BE2C (cell line): ENCODE data around the gene NXT1.
"Not testable (repeated sequence)": the region's sequence is repeated elsewhere in the genome, so short reads cannot be mapped to it uniquely, and the experiment has no call there.

Experiments
- DNase-seq: peaks from one replicate; pipeline ENCODE4 v3.0.0-alpha.2; 2020
- H3K27me3 ChIP-seq: fragments of 250-450 bp; sonication (Bioruptor Pico); 2 replicates; pipeline ENCODE4 v1.5.1; 2020; ENCODE audit warnings: mild to moderate bottlenecking
- H3K36me3 ChIP-seq: fragments of 250-450 bp; sonication (Bioruptor Pico); 2 replicates; pipeline ENCODE4 v1.5.1; 2020; ENCODE audit warnings: mild to moderate bottlenecking
- H3K4me1 ChIP-seq: fragments of 250-450 bp; sonication (Bioruptor Pico); 2 replicates; pipeline ENCODE4 v1.5.1; 2020
- H3K4me3 ChIP-seq: 2 replicates; pipeline ENCODE4 v1.5.1; 2011; ENCODE audit warnings: low read depth, low read length
- H3K9me3 ChIP-seq: fragments of 250-450 bp; sonication (Bioruptor Pico); 2 replicates; pipeline ENCODE4 v1.5.1; 2020
- TF ChIP-seq, protein P1 (sequence below): IDR thresholded peaks from 2 replicates; pipeline ENCODE4 v1.5.1; 2012; ENCODE audit warnings: mild to moderate bottlenecking, low read depth, low read length

Gene NXT1

DNA sequence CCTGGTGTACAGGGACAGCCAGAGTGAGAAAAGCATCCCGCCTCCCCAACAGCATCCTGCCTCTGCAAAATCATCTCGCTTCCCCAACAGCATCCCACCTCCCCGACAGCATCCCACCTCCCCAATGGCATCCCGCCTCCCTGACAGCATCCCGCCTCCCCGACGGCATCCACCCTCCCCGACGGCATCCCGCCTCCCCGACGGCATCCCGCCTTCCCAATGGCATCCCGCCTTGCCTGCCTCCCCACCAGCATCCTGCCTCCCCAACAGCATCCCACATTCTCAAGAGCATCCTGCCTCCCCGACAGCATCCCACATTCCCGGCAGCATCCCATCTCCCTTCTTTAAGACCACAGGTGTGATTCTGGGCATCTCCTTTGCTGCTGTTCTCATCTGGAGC, 46.0 kb upstream of the NXT1 start:
- no peaks in the 10 kb centered on the region for H3K9me3 ChIP-seq
- H3K27me3 ChIP-seq: no peaks in the 10 kb centered on the region; the same call in 1 of the 2 replicates
- TF ChIP-seq, protein P1, sequence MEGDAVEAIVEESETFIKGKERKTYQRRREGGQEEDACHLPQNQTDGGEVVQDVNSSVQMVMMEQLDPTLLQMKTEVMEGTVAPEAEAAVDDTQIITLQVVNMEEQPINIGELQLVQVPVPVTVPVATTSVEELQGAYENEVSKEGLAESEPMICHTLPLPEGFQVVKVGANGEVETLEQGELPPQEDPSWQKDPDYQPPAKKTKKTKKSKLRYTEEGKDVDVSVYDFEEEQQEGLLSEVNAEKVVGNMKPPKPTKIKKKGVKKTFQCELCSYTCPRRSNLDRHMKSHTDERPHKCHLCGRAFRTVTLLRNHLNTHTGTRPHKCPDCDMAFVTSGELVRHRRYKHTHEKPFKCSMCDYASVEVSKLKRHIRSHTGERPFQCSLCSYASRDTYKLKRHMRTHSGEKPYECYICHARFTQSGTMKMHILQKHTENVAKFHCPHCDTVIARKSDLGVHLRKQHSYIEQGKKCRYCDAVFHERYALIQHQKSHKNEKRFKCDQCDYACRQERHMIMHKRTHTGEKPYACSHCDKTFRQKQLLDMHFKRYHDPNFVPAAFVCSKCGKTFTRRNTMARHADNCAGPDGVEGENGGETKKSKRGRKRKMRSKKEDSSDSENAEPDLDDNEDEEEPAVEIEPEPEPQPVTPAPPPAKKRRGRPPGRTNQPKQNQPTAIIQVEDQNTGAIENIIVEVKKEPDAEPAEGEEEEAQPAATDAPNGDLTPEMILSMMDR: no peak
- H3K4me1 ChIP-seq: no peaks in the 10 kb centered on the region
- no peak overlapping the region for H3K4me3 ChIP-seq
- DNase-seq: no peak
- H3K36me3 ChIP-seq: no peaks in the 10 kb centered on the region

DNA sequence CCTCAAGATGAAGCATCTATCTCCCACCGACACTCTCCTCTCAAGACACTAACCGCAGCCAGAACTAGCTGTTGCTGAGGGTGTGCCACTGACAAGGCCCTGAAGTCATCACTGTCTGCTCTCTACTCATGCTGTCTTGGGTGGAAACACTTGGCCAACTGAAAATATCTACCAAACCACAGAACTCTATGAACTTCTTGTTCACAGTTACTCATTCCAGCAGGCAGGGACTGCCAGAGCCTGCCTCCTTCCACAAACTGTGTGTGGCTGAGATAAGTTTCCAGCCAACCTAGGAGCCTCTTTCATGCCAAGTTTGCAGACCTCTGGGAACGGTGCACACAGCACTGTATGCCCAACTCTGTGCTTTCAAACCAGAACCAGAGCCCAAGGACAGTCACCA, 45.5 kb upstream of the NXT1 start:
- Histone ChIP-seq H3K9me3 (no peaks in the 10 kb centered on the region), H3K36me3 (no peaks in the 10 kb centered on the region), H3K4me1 (no peaks in the 10 kb centered on the region), H3K27me3 (no peaks in the 10 kb centered on the region; the same call in 1 of the 2 replicates), H3K4me3 (no peak overlapping the region)
- no peak for DNase-seq
- TF ChIP-seq, protein P1: no peak

DNA sequence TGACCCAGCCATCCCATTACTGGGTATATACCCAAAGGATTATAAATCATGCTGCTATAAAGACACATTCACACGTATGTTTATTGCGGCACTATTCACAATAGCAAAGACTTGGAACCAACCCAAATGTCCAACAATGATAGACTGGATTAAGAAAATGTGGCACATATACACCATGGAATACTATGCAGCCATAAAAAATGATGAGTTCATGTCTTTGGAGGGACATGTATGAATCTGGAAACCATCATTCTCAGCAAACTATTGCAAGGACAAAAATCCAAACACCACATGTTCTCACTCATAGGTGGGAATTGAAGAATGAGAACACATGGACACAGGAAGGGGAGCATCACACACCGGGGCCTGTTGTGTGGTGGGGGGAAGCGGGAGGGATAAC, 43.2 kb upstream of the NXT1 start:
- not testable (repeated sequence) for H3K9me3 ChIP-seq, DNase-seq, H3K27me3 ChIP-seq, H3K4me1 ChIP-seq, H3K36me3 ChIP-seq, H3K4me3 ChIP-seq

DNA sequence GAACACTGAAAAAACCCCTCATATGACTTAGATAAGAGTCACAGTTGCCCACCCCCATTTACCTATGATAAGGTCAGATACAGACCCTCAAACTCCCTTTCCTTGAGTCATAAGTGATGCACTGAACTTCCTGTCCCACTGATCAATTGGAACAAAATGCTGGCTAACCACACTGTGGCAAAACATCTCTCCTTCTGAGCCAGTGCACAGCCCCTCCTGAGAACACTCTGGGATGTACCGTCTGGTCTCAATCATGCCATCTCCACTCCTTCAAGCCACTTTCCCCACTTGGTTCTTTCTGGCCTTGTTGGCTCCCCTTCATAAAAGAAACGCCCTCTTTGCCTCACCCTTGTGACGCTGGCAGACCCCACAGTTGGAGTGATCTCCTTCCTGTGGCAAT, 42.6 kb upstream of the NXT1 start:
- Histone ChIP-seq H3K4me1 (no peaks in the 10 kb centered on the region), H3K36me3 (no peaks in the 10 kb centered on the region), H3K9me3 (no peaks in the 10 kb centered on the region), H3K4me3 (no peak overlapping the region), H3K27me3 (no peaks in the 10 kb centered on the region)
- TF ChIP-seq, protein P1: no peak
- no peak for DNase-seq

DNA sequence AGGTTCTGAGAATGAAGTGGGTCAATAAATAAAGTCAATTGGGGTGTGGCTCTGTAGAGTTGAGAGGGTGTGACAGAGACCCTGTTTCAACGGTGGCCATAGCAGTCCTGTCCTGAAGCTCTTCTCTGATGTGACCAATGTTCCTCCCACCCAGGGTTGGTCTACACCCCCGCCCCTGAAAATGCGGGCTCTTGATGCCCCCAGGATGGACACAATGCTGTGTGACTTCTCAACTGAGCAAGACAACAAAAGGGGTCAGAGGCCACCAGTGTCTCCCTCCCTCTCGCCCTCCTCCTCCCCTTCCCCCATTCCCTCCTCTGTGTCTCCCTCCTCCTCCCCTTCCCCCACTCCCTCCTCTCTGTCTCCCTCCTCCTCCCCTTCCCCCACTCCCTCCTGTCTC, 41.7 kb upstream of the NXT1 start:
- H3K27me3 ChIP-seq: no peaks in the 10 kb centered on the region
- no peak for DNase-seq
- H3K9me3 ChIP-seq: no peaks in the 10 kb centered on the region
- TF ChIP-seq, protein P1: no peak
- no peaks in the 10 kb centered on the region for H3K36me3 ChIP-seq
- H3K4me3 ChIP-seq: no peak overlapping the region
- H3K4me1 ChIP-seq: no peaks in the 10 kb centered on the region

DNA sequence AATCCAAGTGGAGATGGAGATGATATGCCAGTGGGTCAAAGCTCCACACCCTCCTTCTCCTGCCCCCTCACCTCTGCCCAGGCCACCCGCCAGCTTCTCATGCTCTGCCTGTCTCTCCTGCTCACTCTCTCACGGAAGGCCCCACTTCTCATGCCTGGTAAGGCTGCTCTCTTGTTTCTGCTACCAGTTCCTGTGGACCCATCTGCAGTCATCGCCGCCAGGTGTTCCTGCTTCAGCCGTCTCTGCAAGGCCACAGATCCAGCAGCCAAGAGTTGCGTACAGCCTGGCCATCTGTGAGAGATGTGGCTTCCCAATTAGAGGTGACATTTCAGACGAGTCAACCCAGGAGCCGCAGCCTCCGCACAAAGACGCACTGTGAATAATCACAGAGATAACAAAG, 40.8 kb upstream of the NXT1 start:
- Histone ChIP-seq H3K4me1 (no peaks in the 10 kb centered on the region), H3K4me3 (no peak overlapping the region), H3K9me3 (no peaks in the 10 kb centered on the region), H3K27me3 (no peaks in the 10 kb centered on the region), H3K36me3 (no peaks in the 10 kb centered on the region)
- TF ChIP-seq, protein P1: no peak
- DNase-seq: no peak

DNA sequence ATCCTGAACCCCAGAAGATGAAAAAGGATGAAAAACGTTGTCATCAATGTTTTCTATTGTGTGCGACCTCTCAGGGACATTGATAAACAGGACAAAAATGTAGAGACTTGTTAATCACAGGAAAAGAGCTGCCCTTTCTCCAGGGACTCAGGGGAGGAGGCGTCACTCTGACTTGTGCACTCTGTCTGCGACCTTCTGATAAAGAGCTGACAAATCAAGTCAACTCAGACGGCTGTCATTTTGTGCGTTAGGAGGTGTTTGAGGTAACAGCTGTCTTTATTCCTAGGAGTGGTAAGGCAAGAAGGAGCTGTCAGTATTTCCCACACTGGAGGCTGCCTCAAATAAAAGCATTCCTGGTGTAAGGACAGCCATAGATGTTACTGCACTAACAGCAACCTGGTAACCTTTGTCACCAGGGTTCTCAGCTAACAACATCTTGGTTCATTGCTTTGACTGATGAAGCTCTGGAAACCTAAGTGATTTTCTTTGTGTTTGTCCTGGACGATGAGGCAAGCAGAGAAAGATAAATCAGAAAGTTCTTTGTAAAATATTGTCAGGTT, 38.6 kb upstream of the NXT1 start:
- H3K4me1 ChIP-seq: no peaks in the 10 kb centered on the region
- TF ChIP-seq, protein P1: no peak
- H3K9me3 ChIP-seq: no peaks in the 10 kb centered on the region
- no peaks in the 10 kb centered on the region for H3K36me3 ChIP-seq
- no peaks in the 10 kb centered on the region for H3K27me3 ChIP-seq
- no peak overlapping the region for H3K4me3 ChIP-seq
- no peak for DNase-seq
